Coronary artery (tissue), 2 donors: ENCODE measurements around the gene FBXW7.

Experiments
- DNase-seq: peaks from one replicate; pipeline ENCODE4 v3.0.0-alpha.2; 2017; ENCODE audit warnings: low spot score
- H3K27ac ChIP-seq, 2 donors: fragments of 200-600 bp; sonication (generic); one replicate each; pipeline ENCODE4 v1.5.1; 2016 to 2019
- H3K4me3 ChIP-seq: fragments of 200-600 bp; sonication (generic); 2 replicates; pipeline ENCODE4 v1.5.1; 2016; ENCODE audit warnings: mild to moderate bottlenecking, moderate library complexity
- CTCF ChIP-seq: fragments of 200-600 bp; sonication (generic); IDR thresholded peaks from one replicate; pipeline ENCODE4 v1.5.1; 2019; ENCODE audit warnings: antibody characterized with exemption

Gene FBXW7

GRCh38 chr4:152463562-152463961, 72.3 kb downstream of the FBXW7 start:
- Histone ChIP-seq H3K27ac (no peak overlapping the region), H3K4me3 (no peak overlapping the region)
- no peak for TF ChIP-seq CTCF
- no peak for DNase-seq

- H3K27ac ChIP-seq: no peak overlapping the region
- no peak for TF ChIP-seq CTCF
- no peak for DNase-seq
- H3K4me3 ChIP-seq: no peak overlapping the region
Observed at GRCh38 chr4:152462695-152463094, 73.2 kb downstream of the FBXW7 start.

GRCh38 chr4:152462047-152462446, 73.8 kb downstream of the FBXW7 start:
- H3K27ac ChIP-seq: no peak overlapping the region
- H3K4me3 ChIP-seq: no peak overlapping the region
- no peak for TF ChIP-seq CTCF
- DNase-seq: no peak

GRCh38 chr4:152460488-152460887, 75.4 kb downstream of the FBXW7 start:
- TF ChIP-seq CTCF: no peak
- no peak overlapping the region for H3K4me3 ChIP-seq
- no peak overlapping the region for H3K27ac ChIP-seq
- no peak for DNase-seq

- DNase-seq: no peak
- TF ChIP-seq CTCF: no peak
- no peak overlapping the region for H3K4me3 ChIP-seq
- no peak overlapping the region for H3K27ac ChIP-seq
Observed at GRCh38 chr4:152459326-152459725, 76.6 kb downstream of the FBXW7 start.

- no peak overlapping the region for H3K4me3 ChIP-seq
- DNase-seq: no peak
- TF ChIP-seq CTCF: no peak
- no peak overlapping the region for H3K27ac ChIP-seq
Observed at GRCh38 chr4:152458801-152459302, 77.0 kb downstream of the FBXW7 start.

GRCh38 chr4:152456609-152457008, 79.3 kb downstream of the FBXW7 start:
- no peak overlapping the region for H3K4me3 ChIP-seq
- no peak for DNase-seq
- no peak for TF ChIP-seq CTCF
- H3K27ac ChIP-seq: no peak overlapping the region
